Measurements from ENCODE around the gene ZNF726.

- TF ChIP-seq, protein P1, sequence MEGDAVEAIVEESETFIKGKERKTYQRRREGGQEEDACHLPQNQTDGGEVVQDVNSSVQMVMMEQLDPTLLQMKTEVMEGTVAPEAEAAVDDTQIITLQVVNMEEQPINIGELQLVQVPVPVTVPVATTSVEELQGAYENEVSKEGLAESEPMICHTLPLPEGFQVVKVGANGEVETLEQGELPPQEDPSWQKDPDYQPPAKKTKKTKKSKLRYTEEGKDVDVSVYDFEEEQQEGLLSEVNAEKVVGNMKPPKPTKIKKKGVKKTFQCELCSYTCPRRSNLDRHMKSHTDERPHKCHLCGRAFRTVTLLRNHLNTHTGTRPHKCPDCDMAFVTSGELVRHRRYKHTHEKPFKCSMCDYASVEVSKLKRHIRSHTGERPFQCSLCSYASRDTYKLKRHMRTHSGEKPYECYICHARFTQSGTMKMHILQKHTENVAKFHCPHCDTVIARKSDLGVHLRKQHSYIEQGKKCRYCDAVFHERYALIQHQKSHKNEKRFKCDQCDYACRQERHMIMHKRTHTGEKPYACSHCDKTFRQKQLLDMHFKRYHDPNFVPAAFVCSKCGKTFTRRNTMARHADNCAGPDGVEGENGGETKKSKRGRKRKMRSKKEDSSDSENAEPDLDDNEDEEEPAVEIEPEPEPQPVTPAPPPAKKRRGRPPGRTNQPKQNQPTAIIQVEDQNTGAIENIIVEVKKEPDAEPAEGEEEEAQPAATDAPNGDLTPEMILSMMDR (IDR thresholded peaks at IDR 0.05; ENCODE audit: extremely low read depth in 1 of 2, insufficient read depth in 1 of 2, low read depth in 1 of 2, low read length in 2 of 2) = no peak
- no peak for TF ChIP-seq POLR2A (IDR thresholded peaks at IDR 0.05; ENCODE audit: low read depth, low read length)
- no peak for TF ChIP-seq EZH2 (IDR thresholded peaks at IDR 0.05; ENCODE audit: borderline replicate concordance, low read depth, low read length, severe bottlenecking)
These were observed 32.2 kb upstream of the ZNF726 start for GRCh38 chr19:23882493-23882892.

All from endothelial cell of umbilical vein (primary cell).